Testis (tissue), 2 donors: ENCODE results near the gene NTN4.

Experiments
- POLR2A ChIP-seq: fragments of 450-650 bp; IDR thresholded peaks from one replicate; pipeline ENCODE4 v1.6.1; 2017; ENCODE audit warnings: antibody characterized with exemption, mild to moderate bottlenecking, moderate library complexity
- TF ChIP-seq, protein P1 (sequence below), 3 experiments: fragments of 450-650 bp in 2 of 3; fragments of 200-600 bp in 1 of 3; sonication (generic) in 1 of 3; IDR thresholded peaks; one replicate each; pipeline ENCODE4 v1.5.1; 2016 to 2019; ENCODE audit warnings: antibody characterized with exemption in 3 of 3, mild to moderate bottlenecking in 2 of 3, moderate library complexity in 1 of 3

DNA sequence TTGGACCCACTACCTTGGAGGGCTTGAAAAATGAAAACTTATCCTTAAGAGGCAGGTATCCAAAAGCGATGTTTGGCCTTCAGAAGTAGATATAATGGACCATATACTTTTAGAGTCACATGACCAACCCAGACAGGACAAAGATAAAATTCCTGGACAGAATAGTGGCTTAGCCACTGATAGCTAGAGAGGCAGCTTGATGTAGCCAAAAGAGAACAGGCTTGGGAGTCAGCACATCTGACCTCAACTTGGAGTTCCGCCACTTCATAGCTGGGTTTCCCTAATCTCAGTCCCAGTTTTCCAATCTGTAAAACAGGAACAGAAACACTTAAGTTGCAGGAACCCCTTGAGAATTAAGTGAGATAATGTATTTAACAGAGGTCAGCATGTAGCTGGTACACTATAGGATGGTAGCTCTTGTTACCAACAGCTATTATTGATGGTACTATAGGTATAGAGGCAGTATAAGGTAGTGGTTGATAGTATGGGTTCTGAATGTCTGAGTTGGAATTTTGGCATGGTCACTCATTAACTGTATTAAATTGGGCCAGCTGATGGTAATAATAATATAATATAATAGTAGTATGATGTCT lies 176.1 kb downstream of the NTN4 start:
- no peak for TF ChIP-seq POLR2A
- TF ChIP-seq, protein P1, sequence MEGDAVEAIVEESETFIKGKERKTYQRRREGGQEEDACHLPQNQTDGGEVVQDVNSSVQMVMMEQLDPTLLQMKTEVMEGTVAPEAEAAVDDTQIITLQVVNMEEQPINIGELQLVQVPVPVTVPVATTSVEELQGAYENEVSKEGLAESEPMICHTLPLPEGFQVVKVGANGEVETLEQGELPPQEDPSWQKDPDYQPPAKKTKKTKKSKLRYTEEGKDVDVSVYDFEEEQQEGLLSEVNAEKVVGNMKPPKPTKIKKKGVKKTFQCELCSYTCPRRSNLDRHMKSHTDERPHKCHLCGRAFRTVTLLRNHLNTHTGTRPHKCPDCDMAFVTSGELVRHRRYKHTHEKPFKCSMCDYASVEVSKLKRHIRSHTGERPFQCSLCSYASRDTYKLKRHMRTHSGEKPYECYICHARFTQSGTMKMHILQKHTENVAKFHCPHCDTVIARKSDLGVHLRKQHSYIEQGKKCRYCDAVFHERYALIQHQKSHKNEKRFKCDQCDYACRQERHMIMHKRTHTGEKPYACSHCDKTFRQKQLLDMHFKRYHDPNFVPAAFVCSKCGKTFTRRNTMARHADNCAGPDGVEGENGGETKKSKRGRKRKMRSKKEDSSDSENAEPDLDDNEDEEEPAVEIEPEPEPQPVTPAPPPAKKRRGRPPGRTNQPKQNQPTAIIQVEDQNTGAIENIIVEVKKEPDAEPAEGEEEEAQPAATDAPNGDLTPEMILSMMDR (IDR thresholded peaks at IDR 0.05), result no peak
